Measurements from ENCODE around the gene OSBPL5.

Gene OSBPL5

GRCh38 chr11:3165152-3165705, at the start of gene OSBPL5:
OSBPL5 (minus strand) TSS chr11:3165310; CDS start chr11:3129148, 36,162 bp downstream.
- no peak for DNase-seq (ENCODE audit: low read depth, low spot score)
- Histone ChIP-seq H3K36me3 (ENCODE audit: insufficient read depth, insufficient read length, low read length) (peaks cover 12% of the 10 kb centered on the region), H3K9ac (ENCODE audit: insufficient read length, low read depth) (peak within 1 kb of the TSS; percentile 94), H3K4me3 (ENCODE audit: insufficient read length, low read depth) (peak within 1 kb of the TSS; percentile 82), H3K27me3 (ENCODE audit: insufficient read depth, insufficient read length) (peaks cover 23% of the 10 kb centered on the region), H3K9me3 (ENCODE audit: insufficient read depth, low read length) (no peaks in the 10 kb centered on the region), H3K4me1 (ENCODE audit: insufficient read depth, insufficient read length) (peaks cover 45% of the 10 kb centered on the region)
- TF ChIP-seq SUZ12 (IDR thresholded peaks at IDR 0.05; ENCODE audit: extremely low read depth, insufficient read depth, insufficient read length), result no peak
- TF ChIP-seq ZNF274 (IDR thresholded peaks at IDR 0.05; ENCODE audit: low read depth, low read length), result no peak
- no peak for TF ChIP-seq YY1 (IDR thresholded peaks at IDR 0.05; ENCODE audit: insufficient read depth, insufficient read length)

- Histone ChIP-seq H3K27me3 (ENCODE audit: insufficient read depth, insufficient read length) (peaks cover 5% of the 10 kb centered on the region), H3K9me3 (ENCODE audit: insufficient read depth, low read length) (peaks cover 9% of the 10 kb centered on the region), H3K36me3 (ENCODE audit: insufficient read depth, insufficient read length, low read length) (no peaks in the 10 kb centered on the region), H3K4me1 (ENCODE audit: insufficient read depth, insufficient read length) (peaks cover 7% of the 10 kb centered on the region), H3K9ac (ENCODE audit: insufficient read length, low read depth) (no peak overlapping the region), H3K4me3 (ENCODE audit: insufficient read length, low read depth) (no peak overlapping the region)
- TF ChIP-seq YY1 (IDR thresholded peaks at IDR 0.05; ENCODE audit: insufficient read depth, insufficient read length) (no peak), ZNF274 (IDR thresholded peaks at IDR 0.05; ENCODE audit: low read depth, low read length) (no peak), SUZ12 (IDR thresholded peaks at IDR 0.05; ENCODE audit: extremely low read depth, insufficient read depth, insufficient read length) (no peak)
- no peak for DNase-seq (ENCODE audit: low read depth, low spot score)
Observed at GRCh38 chr11:3214420-3214699, 49.2 kb upstream of the OSBPL5 start.

- TF ChIP-seq ZNF274 (IDR thresholded peaks at IDR 0.05; ENCODE audit: low read depth, low read length), result no peak
- no peak for TF ChIP-seq SUZ12 (IDR thresholded peaks at IDR 0.05; ENCODE audit: extremely low read depth, insufficient read depth, insufficient read length)
- no peak for TF ChIP-seq YY1 (IDR thresholded peaks at IDR 0.05; ENCODE audit: insufficient read depth, insufficient read length)
- H3K4me3 ChIP-seq (ENCODE audit: insufficient read length, low read depth), result no peak overlapping the region
- no peaks in the 10 kb centered on the region for H3K36me3 ChIP-seq (ENCODE audit: insufficient read depth, insufficient read length, low read length)
- H3K4me1 ChIP-seq (ENCODE audit: insufficient read depth, insufficient read length), result peaks cover 7% of the 10 kb centered on the region
- peaks cover 9% of the 10 kb centered on the region for H3K9me3 ChIP-seq (ENCODE audit: insufficient read depth, low read length)
- H3K27me3 ChIP-seq (ENCODE audit: insufficient read depth, insufficient read length), result peaks cover 9% of the 10 kb centered on the region
- no peak for DNase-seq (ENCODE audit: low read depth, low spot score)
- no peak overlapping the region for H3K9ac ChIP-seq (ENCODE audit: insufficient read length, low read depth)
Observed at GRCh38 chr11:3213659-3214419, 48.7 kb upstream of the OSBPL5 start.

- no peak for DNase-seq (ENCODE audit: low read depth, low spot score)
- no peak overlapping the region for H3K4me3 ChIP-seq (ENCODE audit: insufficient read length, low read depth)
- peaks cover 61% of the 10 kb centered on the region for H3K27me3 ChIP-seq (ENCODE audit: insufficient read depth, insufficient read length)
- TF ChIP-seq ZNF274 (IDR thresholded peaks at IDR 0.05; ENCODE audit: low read depth, low read length) (no peak), YY1 (IDR thresholded peaks at IDR 0.05; ENCODE audit: insufficient read depth, insufficient read length) (no peak), SUZ12 (IDR thresholded peaks at IDR 0.05; ENCODE audit: extremely low read depth, insufficient read depth, insufficient read length) (no peak)
- peaks cover 18% of the 10 kb centered on the region for H3K9me3 ChIP-seq (ENCODE audit: insufficient read depth, low read length)
- peaks cover 5% of the 10 kb centered on the region for H3K4me1 ChIP-seq (ENCODE audit: insufficient read depth, insufficient read length)
- no peaks in the 10 kb centered on the region for H3K36me3 ChIP-seq (ENCODE audit: insufficient read depth, insufficient read length, low read length)
- no peak overlapping the region for H3K9ac ChIP-seq (ENCODE audit: insufficient read length, low read depth)
Observed at GRCh38 chr11:3208272-3208671, 43.2 kb upstream of the OSBPL5 start.

- Histone ChIP-seq H3K9ac (ENCODE audit: insufficient read length, low read depth) (no peak overlapping the region), H3K4me3 (ENCODE audit: insufficient read length, low read depth) (no peak overlapping the region), H3K9me3 (ENCODE audit: insufficient read depth, low read length) (peaks cover 18% of the 10 kb centered on the region)
Observed at GRCh38 chr11:3207526-3208189, 42.5 kb upstream of the OSBPL5 start.

GRCh38 chr11:3206922-3207204, 41.8 kb upstream of the OSBPL5 start:
- H3K4me3 ChIP-seq (ENCODE audit: insufficient read length, low read depth), result no peak overlapping the region
- H3K9me3 ChIP-seq (ENCODE audit: insufficient read depth, low read length), result peaks cover 18% of the 10 kb centered on the region
- peaks cover 71% of the 10 kb centered on the region for H3K27me3 ChIP-seq (ENCODE audit: insufficient read depth, insufficient read length)
- peaks cover 11% of the 10 kb centered on the region for H3K4me1 ChIP-seq (ENCODE audit: insufficient read depth, insufficient read length)
- no peak overlapping the region for H3K9ac ChIP-seq (ENCODE audit: insufficient read length, low read depth)
- DNase-seq (ENCODE audit: low read depth, low spot score), result no peak
- no peaks in the 10 kb centered on the region for H3K36me3 ChIP-seq (ENCODE audit: insufficient read depth, insufficient read length, low read length)
- TF ChIP-seq YY1 (IDR thresholded peaks at IDR 0.05; ENCODE audit: insufficient read depth, insufficient read length) (no peak), SUZ12 (IDR thresholded peaks at IDR 0.05; ENCODE audit: extremely low read depth, insufficient read depth, insufficient read length) (no peak), ZNF274 (IDR thresholded peaks at IDR 0.05; ENCODE audit: low read depth, low read length) (no peak)

More at GRCh38 chr11:3207526-3208189, 42.5 kb upstream of the OSBPL5 start:
- no peak for DNase-seq (ENCODE audit: low read depth, low spot score)
- Histone ChIP-seq H3K36me3 (ENCODE audit: insufficient read depth, insufficient read length, low read length) (no peaks in the 10 kb centered on the region), H3K4me1 (ENCODE audit: insufficient read depth, insufficient read length) (peaks cover 10% of the 10 kb centered on the region), H3K27me3 (ENCODE audit: insufficient read depth, insufficient read length) (peaks cover 67% of the 10 kb centered on the region)
- TF ChIP-seq ZNF274 (IDR thresholded peaks at IDR 0.05; ENCODE audit: low read depth, low read length) (no peak), YY1 (IDR thresholded peaks at IDR 0.05; ENCODE audit: insufficient read depth, insufficient read length) (no peak)

GRCh38 chr11:3206156-3206921, 41.2 kb upstream of the OSBPL5 start:
- H3K9me3 ChIP-seq (ENCODE audit: insufficient read depth, low read length), result peaks cover 18% of the 10 kb centered on the region
- no peak for TF ChIP-seq YY1 (IDR thresholded peaks at IDR 0.05; ENCODE audit: insufficient read depth, insufficient read length)
- TF ChIP-seq ZNF274 (IDR thresholded peaks at IDR 0.05; ENCODE audit: low read depth, low read length), result no peak
- TF ChIP-seq SUZ12 (IDR thresholded peaks at IDR 0.05; ENCODE audit: extremely low read depth, insufficient read depth, insufficient read length), result no peak
- no peak for DNase-seq (ENCODE audit: low read depth, low spot score)
- H3K9ac ChIP-seq (ENCODE audit: insufficient read length, low read depth), result no peak overlapping the region
- no peaks in the 10 kb centered on the region for H3K36me3 ChIP-seq (ENCODE audit: insufficient read depth, insufficient read length, low read length)
- H3K4me1 ChIP-seq (ENCODE audit: insufficient read depth, insufficient read length), result peaks cover 11% of the 10 kb centered on the region
- H3K4me3 ChIP-seq (ENCODE audit: insufficient read length, low read depth), result no peak overlapping the region
- H3K27me3 ChIP-seq (ENCODE audit: insufficient read depth, insufficient read length), result peaks cover 71% of the 10 kb centered on the region
